ENCODE results near the gene FZD2.

DNA sequence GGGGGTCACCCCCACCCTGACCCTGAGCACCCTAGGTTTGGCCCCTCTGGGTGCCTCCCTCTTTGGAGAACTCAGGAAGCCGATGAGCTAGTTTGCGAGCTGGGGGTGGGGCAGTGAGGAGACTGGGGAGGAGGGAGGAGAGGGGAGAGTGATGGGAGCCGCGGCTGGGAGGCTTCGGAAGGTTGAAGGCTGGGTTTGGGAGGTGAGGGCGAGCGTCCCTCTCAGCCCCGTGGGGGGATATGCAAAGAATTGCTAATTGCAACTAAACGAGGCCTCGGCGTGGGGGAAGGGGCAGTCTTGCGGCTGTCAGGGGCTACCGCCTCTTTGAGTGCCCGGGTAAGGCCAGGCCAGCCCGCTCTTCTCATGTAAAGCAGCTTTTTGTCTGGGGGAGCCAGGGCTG is 17.6 kb upstream of the FZD2 start:
- TF ChIP-seq, protein P1, sequence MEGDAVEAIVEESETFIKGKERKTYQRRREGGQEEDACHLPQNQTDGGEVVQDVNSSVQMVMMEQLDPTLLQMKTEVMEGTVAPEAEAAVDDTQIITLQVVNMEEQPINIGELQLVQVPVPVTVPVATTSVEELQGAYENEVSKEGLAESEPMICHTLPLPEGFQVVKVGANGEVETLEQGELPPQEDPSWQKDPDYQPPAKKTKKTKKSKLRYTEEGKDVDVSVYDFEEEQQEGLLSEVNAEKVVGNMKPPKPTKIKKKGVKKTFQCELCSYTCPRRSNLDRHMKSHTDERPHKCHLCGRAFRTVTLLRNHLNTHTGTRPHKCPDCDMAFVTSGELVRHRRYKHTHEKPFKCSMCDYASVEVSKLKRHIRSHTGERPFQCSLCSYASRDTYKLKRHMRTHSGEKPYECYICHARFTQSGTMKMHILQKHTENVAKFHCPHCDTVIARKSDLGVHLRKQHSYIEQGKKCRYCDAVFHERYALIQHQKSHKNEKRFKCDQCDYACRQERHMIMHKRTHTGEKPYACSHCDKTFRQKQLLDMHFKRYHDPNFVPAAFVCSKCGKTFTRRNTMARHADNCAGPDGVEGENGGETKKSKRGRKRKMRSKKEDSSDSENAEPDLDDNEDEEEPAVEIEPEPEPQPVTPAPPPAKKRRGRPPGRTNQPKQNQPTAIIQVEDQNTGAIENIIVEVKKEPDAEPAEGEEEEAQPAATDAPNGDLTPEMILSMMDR (IDR thresholded peaks at IDR 0.05; ENCODE audit: low read length): no peak
- no peak for TF ChIP-seq EZH2phosphoT487 (IDR thresholded peaks at IDR 0.05; ENCODE audit: low read length)
